HL-60/S4 treated with phorbol 12-myristate 13-acetate at 8.2 ng/mL for 4 days and 3 days (cell line): ENCODE measurements around the gene CNTRL.
"Not testable (repeated sequence)": the region's sequence is repeated elsewhere in the genome, so short reads cannot be mapped to it uniquely, and the experiment has no call there.

Experiments used
- in situ Hi-C: fragments of 300-500 bp; cut with MboI; formaldehyde crosslinking; loops from 2 replicates; pipeline ENCODE4 v1.15.0; 2022; ENCODE audit warnings: low sequenced_read_pairs

The CNTRL gene

GRCh38 chr9:121173501-121173900 lies 98.7 kb downstream of the CNTRL start:
- in situ Hi-C loops, result no loop called here

- in situ Hi-C loops, result no loop called here
Observed at GRCh38 chr9:121178676-121179372, 104.1 kb downstream of the CNTRL start.

- in situ Hi-C loops, result not testable (repeated sequence)
Observed at GRCh38 chr9:121179373-121179721, 104.6 kb downstream of the CNTRL start.

- in situ Hi-C loops, result no loop called here
Observed at GRCh38 chr9:121179930-121180681, 105.4 kb downstream of the CNTRL start.

- in situ Hi-C loops, result no loop called here
Observed at GRCh38 chr9:121182101-121182836, 107.5 kb downstream of the CNTRL start.

- in situ Hi-C loops, result no loop called here
Observed at GRCh38 chr9:121182989-121183388, 108.2 kb downstream of the CNTRL start.

- in situ Hi-C loops, result no loop called here
Observed at GRCh38 chr9:121183666-121184423, 109.1 kb downstream of the CNTRL start.

GRCh38 chr9:121184463-121184862 lies 109.7 kb downstream of the CNTRL start:
- in situ Hi-C loops, result no loop called here

- in situ Hi-C loops, result no loop called here
Observed at GRCh38 chr9:121185178-121185745, 110.5 kb downstream of the CNTRL start.

GRCh38 chr9:121185774-121186403 lies 111.1 kb downstream of the CNTRL start:
- in situ Hi-C loops, result no loop called here

GRCh38 chr9:121187636-121188305 lies 113.0 kb downstream of the CNTRL start:
- in situ Hi-C loops, result no loop called here

- in situ Hi-C loops, result no loop called here
Observed at GRCh38 chr9:121189006-121189405, 114.3 kb downstream of the CNTRL start.

GRCh38 chr9:121189660-121190059 lies 114.9 kb downstream of the CNTRL start:
- in situ Hi-C loops, result no loop called here

GRCh38 chr9:121191235-121191634 lies 116.5 kb downstream of the CNTRL start:
- in situ Hi-C loops, result no loop called here

GRCh38 chr9:121192518-121192917 lies 117.8 kb downstream of the CNTRL start:
- in situ Hi-C loops, result no loop called here

GRCh38 chr9:121192959-121193640 lies 118.3 kb downstream of the CNTRL start:
- in situ Hi-C loops, result no loop called here

- in situ Hi-C loops, result no loop called here
Observed at GRCh38 chr9:121194730-121195129, 120.0 kb downstream of the CNTRL start.

- in situ Hi-C loops, result no loop called here
Observed at GRCh38 chr9:121196389-121196788, 121.6 kb downstream of the CNTRL start.

- in situ Hi-C loops, result no loop called here
Observed at GRCh38 chr9:121197132-121197531, 122.4 kb downstream of the CNTRL start.
